Stimulated activated CD8-positive, alpha-beta memory T cell treated with anti-CD3 and anti-CD28 coated beads, Interleukin-4, amount 100 ng/mL, for 48 hours (primary cell): ENCODE measurements around the gene LRRC71.
"Not testable (repeated sequence)": the region's sequence is repeated elsewhere in the genome, so short reads cannot be mapped to it uniquely, and the experiment has no call there.

Experiments
- DNase-seq: peaks from one replicate; pipeline ENCODE4 v3.0.0-alpha.2; 2020

Gene LRRC71

DNA sequence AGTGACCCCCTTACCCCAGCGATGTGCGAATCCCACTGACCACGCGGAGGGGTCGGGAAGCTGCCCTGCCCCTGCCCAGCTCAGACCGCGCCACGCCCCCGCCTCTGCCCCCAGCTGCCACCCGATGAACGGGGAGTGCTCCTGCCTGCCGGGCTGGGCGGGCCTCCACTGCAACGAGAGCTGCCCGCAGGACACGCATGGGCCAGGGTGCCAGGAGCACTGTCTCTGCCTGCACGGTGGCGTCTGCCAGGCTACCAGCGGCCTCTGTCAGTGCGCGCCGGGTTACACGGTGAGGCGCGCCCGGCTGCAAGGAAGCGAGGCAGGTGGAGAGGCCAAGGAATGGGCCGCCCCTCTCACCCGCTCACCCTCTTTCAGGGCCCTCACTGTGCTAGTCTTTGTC, 11.9 kb upstream of the LRRC71 start:
- DNase-seq = no peak

DNA sequence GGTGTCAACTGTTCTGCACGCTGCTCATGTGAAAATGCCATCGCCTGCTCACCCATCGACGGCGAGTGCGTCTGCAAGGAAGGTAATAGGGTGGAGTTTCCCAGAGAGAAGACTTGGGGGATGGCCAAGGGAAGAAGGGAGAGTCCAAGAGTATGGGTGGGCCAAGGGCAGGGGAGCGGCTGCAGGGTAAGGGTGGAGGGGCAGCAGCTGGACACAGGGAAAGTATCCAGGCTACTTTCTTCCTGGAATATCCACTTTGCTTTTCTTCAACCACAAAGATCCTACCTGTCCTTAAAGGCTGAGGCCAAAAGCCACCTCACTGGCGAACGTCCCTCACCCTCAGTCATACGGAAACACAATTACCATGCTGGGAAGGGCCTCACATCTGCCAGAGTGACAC, 11.5 kb upstream of the LRRC71 start:
- DNase-seq = no peak

DNA sequence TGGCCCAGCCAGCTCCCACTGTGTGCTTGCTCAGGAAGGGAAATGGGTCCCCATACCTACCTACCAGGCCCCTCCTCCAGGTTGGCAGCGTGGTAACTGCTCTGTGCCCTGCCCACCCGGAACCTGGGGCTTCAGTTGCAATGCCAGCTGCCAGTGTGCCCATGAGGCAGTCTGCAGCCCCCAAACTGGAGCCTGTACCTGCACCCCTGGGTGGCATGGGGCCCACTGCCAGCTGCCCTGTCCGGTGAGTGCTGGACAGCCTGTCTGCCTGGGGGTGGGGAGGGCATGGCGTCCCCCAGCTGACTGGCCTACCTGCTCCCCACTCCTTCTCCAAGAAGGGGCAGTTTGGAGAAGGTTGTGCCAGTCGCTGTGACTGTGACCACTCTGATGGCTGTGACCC, 10.8 kb upstream of the LRRC71 start:
- no peak for DNase-seq

DNA sequence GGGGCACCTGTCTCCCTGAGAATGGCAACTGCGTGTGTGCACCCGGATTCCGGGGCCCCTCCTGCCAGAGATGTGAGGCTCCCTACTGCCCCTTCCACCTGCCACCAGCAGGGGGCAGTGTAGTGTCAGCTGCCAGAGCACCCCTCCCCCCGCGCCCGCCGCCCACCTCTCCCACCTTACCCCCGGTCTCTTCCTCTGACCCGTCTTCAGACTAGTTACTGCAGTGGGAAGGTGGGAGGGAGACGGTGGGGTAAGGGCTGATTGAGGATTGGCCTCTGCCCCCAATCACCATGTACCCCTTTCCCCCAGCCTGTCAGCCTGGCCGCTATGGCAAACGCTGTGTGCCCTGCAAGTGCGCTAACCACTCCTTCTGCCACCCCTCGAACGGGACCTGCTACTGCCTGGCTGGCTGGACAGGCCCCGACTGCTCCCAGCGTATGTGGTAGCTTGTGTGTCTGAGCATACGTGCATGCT, 10.1 kb upstream of the LRRC71 start:
- DNase-seq = peak; percentile 77

DNA sequence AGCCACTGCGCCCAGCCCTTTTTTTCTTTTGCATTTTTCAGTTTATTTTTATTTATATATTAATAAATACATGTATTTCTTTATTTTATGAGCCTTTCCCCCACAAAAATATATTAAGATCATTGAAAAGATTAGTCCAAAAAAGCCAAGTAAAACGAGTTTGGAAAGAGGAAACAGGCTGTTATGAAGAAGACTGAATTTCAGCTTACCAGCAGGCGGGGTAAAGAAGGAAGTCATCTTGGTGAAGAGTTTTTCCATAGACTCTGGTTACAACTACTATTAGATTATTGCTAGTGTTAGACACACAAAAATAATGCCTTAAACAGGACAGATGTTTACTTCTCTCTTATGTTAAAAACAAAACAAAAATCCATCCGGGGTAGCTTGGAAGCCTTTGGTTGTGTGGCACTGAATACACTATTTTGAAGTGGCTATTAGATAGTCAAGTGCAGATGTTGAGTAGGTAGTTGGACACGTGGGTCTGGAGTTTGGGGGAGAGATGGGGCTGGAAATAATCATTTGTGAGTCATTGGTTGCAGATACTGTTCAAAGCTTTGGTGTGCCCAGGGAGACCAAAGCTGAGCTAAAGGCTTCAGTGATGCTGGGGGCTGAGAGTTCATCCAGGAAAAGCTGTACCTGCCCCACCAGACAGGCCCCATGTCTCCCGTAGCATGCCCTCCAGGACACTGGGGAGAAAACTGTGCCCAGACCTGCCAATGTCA, 8.7 kb upstream of the LRRC71 start:
- DNase-seq = no peak

DNA sequence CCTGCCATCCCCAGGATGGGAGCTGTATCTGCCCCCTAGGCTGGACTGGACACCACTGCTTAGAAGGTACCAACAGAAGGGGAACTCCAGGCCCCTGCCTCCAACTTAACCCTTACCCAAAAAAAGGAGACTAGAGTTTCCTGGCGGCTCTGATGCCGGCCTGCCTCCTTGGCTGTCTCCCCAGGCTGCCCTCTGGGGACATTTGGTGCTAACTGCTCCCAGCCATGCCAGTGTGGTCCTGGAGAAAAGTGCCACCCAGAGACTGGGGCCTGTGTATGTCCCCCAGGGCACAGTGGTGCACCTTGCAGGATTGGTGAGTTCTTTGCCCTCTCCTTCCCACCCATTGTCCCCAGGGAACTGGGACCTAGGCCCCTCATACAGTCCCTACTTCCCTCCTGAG, 8.1 kb upstream of the LRRC71 start:
- DNase-seq = no peak

DNA sequence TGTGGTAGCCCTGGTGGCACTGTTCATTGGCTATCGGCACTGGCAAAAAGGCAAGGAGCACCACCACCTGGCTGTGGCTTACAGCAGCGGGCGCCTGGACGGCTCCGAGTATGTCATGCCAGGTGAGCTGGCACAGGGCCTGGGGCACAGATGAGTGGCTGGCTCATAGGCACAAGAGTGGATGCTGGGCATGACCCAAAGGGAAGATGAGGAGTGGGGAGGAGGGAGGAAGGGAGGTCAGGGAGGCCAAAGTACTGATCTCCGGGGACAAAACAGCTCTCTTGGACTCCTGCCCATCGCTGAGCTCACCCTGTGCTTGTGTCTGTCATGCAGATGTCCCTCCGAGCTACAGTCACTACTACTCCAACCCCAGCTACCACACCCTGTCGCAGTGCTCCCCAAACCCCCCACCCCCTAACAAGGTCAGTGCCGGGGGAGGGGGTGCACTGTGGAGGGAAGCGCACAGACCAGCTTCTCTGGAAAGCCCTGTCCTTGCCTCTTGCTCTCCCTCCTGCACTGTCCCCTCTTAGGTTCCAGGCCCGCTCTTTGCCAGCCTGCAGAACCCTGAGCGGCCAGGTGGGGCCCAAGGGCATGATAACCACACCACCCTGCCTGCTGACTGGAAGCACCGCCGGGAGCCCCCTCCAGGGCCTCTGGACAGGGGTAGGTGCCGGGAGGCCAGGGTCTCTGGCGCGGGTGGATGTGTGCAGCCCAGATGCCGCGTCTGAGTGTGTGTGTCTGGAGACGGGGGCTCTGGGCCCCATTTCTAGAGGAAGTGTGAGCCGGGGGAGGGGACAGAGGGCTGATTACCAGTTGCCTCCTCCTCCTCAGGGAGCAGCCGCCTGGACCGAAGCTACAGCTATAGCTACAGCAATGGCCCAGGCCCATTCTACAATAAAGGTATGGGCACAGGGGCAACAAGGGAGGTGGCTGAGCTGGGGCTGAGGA, 7.3 kb upstream of the LRRC71 start:
- DNase-seq = no peak

DNA sequence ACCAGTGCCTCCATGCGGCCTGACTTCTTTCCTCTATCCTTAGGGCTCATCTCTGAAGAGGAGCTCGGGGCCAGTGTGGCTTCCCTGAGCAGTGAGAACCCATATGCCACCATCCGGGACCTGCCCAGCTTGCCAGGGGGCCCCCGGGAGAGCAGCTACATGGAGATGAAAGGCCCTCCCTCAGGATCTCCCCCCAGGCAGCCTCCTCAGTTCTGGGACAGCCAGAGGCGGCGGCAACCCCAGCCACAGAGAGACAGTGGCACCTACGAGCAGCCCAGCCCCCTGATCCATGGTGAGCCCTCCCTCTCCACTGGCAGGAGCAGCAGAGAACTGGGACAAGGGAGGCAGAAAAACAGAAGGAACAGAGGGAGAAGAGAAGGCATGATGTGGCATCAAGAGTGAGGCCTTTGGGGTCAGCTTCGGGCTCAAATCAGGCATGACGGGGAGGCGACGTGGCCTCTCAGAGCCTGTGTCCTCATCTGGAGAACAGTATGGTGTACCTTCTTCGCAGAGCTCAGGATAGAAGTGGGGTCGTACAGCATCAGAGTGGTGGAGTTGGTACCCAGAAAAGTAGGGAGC, 6.5 kb upstream of the LRRC71 start:
- DNase-seq = no peak

DNA sequence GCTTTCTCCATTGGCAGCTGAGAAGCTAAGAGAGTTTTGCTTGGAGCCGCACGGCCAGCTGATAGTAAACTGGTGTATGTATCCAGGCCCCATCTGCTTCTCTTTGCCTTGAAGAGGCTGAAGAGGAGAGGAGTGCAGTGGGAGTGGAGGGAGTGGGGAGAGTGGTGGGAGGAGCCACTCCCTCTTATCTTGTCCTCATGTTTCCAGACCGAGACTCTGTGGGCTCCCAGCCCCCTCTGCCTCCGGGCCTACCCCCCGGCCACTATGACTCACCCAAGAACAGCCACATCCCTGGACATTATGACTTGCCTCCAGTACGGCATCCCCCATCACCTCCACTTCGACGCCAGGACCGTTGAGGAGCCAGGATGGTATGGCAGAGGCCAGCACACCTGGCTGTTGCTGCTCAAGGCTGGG, 6.0 kb upstream of the LRRC71 start:
- no peak for DNase-seq

DNA sequence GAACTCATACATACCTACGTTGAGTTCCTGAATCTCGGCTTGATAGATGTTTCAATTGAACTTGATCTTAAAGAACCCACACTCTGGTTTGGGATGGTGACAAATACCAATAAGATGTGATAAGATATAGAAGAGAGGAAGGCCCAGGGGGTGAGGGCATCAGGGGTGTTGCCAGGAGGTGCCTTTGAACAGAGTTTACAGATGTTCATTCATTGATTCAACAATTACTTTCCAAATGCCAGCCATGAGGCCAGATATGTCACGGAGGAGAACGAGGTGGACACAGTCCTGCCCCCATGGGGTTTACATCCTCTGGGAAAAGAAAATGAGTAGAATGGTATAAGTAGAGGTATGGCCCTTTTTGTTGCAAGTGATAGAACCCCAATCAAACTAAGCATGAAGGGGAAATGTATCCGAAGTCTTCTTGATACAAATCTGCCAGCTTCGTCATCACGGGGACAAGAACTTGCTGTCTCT, 659 bp downstream of the LRRC71 start:
- DNase-seq = no peak

DNA sequence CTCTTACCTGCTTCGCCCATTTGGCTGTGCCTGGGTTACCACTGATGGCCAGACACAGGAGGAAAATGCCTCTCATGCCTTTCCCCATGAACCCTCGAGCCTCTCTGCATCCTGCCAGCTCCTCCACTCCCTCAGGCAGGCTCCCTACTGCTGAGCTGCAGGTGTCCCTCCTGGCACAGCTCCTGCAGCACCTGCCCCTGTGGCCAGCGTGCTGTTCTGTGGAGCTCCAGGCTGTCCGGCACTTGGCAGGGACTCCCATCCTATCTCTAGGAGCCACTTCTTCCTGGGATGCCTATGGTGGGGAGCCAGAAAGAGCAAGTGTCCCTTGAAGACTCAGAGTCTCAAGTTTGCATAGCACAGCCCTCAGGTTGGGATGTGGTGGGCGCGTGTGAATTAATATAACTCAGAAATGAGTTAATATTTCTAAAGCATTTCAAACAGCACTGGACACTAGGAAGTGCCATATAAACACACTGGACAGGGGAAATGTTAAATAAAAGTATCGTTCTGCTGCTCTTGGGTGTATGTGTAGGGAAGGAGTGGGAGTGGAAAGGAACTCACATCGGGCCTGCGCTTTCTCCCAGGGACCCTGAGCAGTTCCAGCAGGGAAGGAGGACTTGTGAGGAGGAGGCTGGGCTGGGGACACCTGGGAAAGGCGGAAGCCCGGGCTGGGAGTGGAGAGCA, 2.7 kb downstream of the LRRC71 start:
- no peak for DNase-seq

DNA sequence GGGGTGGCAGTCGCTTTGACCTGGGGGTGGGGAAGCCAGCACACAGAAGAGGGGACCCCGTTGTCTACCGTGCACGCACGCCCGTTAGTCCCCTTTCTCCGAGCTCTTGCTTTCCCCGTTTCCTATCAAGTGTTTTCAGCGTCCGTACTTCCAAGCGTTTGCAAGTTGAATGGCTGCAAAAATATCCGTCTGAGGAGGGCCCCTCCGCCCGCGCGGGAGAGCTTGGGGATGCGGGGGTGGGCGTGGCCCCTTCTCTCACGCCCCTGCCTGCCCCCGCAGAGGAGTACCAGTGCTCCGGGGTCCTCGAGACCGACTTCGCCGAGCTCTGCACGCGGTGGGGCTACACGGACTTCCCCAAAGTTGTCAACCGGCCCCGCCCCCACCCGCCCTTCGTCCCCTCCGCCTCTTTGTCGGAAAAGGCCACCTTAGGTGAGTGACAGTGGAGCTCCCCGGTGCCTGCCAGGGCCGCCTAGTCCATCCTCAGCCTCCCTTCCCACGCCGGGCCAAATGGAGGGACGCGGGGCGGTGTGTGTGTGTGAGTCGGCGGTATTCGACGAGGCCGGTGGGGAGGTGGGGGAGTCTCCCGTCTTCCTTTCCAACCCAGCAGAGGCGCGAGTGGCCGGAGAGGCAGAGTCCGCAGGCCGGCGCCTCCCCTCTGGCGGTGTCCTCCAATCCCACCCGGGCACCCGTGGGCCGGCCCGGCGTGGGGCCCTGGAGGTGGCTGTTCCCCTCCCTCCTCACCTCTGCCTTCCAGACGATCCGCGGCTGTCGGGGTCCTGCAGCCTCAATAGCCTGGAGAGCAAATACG, 3.4 kb downstream of the LRRC71 start:
- no peak for DNase-seq

DNA sequence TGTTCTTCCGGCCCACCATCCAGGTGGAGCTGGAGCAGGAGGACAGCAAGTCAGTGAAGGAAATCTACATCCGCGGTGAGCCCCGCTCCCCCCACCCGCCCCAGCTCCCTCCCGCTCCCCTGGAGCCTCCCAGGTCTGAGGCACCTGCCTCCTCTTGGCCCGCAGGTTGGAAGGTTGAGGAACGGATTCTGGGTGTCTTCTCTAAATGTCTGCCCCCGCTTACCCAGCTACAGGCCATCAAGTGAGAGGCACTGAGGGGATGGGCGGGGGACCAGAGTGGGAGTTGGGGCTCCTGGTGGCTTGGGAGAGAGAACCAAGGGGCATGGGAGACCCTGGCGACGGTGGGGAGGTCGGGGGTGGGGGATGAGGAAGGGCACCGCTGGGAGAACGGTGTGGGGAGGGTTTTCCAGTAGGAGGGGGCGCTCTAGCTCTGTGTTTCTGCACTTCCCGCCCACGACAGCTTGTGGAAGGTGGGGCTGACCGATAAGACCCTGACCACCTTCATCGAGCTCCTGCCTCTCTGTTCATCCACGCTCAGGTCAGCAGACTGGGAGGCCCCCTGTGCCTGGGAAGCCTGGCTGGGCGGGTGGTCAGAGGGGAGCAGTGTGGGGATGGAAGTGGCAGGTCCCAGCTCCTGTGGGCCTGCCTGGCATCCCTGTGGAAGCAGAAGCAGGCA, 4.2 kb downstream of the LRRC71 start:
- DNase-seq = no peak

DNA sequence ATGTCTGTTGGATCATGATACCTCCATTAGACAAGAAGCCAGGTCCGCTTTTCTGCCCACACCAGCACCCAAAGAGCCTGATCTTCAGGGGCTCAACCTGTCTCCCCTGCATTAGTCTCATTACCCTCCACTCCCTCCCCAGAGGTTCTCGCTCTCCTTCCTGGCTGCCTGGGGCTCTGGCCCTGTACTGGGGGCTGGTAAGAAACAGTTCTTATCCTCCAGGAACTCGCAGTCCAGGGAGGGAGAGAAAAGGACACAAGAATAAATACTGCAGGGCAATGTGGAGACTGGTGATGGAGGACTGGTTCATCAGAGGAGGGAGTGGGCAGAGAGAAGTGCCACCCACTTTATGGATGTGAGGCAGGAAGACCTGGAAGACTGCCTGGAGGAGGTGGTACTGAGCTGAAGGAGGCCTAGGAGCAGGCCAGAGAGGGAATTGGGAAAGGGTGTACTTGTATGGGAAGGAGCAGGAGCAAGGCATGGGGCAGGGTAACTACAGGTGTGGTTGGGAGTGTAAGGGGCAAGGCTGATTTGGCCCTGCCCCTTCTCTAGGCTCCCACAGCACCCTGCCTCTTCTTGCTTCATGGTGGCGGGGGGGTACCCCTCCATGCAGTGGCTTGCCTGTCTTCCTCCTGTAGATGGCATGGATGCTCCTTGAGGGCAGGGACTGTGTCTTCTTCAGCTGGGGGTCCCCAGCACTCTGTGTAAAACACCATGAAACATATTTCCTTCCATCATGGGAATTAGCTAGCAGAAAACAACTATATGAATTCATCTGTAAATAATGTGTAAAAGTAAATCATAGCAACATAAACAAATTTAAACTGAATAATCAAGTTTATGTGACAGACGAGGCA, 5.0 kb downstream of the LRRC71 start:
- no peak for DNase-seq

DNA sequence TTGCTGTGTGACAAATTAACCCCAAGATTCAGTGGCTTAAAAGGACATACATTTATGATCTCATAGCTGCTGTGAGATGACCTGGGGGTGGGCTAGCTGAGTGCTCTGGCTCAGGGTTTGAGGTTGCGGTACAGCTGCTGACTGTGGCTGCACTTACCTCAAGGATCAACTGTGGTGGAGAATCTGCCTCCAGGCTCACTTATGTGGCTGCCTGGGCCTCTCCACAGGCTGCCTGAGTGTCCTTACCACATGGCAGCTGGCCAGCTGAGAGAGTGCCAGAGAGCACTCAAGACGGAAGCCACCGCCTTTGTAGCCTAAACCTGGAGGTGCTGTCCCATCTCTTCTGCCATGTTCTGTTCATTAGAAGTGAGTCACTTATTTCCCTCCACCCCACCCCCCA, 5.7 kb downstream of the LRRC71 start:
- peak; percentile 80 for DNase-seq

DNA sequence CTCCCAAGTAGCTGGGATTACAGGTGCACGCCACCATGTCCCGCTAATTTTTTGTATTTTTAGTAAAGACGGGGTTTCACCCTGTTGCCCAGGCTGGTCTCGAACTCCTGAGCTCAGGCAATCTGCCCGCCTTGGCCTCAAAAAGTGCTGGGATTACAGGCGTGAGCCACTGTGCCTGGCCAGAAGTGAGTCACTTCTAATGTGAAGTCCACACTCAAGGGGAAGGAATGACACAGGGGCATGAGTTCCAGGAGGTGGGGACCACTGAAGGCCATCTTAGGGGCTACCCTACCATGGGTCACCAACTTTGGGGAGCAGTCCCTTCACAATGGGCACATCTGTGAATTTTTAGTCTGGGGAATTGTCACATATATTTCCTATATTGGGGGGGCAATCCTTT, 6.3 kb downstream of the LRRC71 start:
- DNase-seq = not testable (repeated sequence)

DNA sequence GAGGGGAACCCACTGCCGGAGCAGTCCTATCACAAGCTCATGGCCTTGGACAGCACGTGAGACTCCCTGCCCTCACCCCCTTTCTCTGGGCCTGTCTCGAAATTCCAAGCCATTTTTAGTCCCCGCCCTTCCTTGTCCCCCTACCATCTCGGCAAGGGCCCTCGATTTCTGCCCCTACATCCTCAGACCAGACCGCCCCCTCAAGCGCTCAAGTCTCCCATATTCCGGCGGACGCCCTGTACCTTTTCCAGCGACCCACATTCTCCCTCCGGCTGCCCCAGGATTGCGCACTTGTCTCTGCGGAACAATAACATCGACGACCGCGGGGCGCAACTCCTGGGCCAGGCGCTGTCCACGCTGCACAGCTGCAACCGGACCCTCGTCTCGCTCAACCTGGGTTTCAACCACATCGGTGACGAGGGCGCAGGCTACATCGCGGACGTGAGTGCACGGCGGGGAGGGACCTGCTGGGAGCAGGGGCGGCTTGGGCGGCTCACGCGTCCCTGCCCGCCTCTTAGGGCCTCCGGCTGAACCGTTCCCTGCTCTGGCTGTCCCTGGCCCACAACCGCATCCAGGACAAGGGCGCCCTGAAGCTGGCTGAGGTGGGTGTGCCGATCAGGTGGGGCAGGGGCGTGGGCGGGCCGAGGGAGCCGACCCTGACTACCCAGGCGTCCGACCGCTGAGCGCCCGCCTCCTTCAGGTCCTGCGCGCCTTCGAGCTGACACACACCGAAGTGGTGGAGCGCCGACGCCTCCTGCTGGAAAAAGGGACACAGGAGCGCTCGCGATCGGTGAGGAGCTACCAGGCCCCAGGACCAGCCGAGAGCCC, 7.0 kb downstream of the LRRC71 start:
- DNase-seq = peak; percentile 84

DNA sequence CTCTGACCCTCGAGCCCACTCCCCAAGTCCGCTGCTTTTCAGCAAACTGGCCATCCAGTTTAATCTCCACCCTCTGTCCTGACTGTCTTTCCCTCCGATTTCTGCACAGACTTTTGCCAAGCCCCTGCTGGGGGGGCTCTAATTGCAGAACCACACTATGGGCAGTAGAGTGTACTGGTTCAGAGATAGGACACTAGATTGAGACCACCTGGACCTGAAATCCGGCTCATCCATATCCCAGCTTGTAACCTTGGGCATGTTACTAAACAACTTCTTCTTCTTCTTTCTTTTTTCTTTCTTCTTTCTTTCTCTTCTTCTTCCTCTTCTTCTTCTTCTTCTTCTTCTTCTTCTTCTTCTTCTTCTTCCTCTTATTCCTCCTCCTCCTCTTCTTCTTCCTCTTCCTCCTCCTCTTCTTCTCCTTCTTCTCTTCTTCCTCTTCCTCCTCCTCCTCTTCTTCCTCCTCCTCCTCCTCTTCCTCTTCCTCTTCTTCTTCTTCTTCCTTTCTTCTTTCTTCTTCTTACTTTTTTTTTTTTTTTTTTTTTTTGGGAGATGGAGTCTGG, 7.7 kb downstream of the LRRC71 start:
- no peak for DNase-seq

DNA sequence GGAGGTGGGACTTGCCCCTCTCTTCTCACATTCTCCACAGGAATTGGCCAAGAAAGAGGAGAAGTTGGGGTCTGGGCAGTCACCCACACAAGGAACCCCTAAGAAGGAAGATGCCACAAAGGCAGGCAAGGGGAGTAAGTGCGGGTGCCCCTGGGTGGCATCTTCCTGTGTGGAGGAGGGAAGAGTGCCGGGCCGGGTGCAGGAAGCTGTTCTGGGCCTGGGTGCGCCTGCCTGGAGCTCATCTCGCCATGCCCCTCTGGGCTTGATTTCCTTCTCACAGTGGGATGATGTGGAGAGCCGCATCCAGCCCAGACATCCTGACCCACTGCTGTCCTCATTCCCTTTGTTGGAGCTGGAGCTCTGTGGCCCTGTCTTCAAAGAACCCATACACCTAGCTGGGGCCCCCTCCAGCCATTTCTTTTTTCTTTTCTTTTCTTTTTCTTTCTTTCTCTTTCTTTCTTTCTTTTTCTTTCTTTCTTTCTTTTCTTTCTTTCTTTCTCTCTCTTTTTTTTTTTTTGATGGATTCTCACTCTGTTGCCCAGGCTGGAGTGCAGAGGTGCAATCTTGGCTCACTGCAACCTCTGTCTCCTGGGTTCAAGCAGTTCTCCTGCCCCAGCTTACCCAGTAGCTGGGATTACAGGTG, 9.3 kb downstream of the LRRC71 start:
- DNase-seq = no peak
